Measurements from ENCODE around the gene NPIPB8.
"Not testable (repeated sequence)": the region's sequence is repeated elsewhere in the genome, so short reads cannot be mapped to it uniquely, and the experiment has no call there.

The NPIPB8 gene

GRCh38 chr16:28636093-28636823, 1.6 kb upstream of the NPIPB8 start:
- not testable (repeated sequence) for DNase-seq (ENCODE audit: low spot score)

DNA sequence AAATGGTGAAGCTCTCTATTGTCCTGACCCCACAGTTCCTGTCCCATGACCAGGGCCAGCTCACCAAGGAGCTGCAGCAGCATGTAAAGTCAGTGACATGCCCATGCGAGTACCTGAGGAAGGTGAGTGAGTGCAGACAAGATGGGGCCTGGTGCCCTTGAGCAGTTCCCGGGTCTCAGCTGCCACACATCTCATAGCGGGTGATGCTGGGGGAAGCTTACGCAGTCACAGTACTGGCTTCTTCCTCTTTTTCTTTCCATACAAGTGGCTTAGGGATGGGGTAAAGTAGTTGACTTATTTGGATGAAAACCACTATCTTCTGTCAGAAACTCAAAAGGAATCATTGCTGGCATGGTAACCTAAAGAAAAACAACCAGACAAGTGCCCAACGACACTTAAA, 494 bp downstream of the NPIPB8 start:
- not testable (repeated sequence) for DNase-seq (ENCODE audit: low spot score)

GRCh38 chr16:28639959-28640358, 2.1 kb downstream of the NPIPB8 start:
- not testable (repeated sequence) for DNase-seq (ENCODE audit: low spot score)

GRCh38 chr16:28666264-28666663, 28.4 kb downstream of the NPIPB8 start:
- not testable (repeated sequence) for DNase-seq (ENCODE audit: low spot score)

DNA sequence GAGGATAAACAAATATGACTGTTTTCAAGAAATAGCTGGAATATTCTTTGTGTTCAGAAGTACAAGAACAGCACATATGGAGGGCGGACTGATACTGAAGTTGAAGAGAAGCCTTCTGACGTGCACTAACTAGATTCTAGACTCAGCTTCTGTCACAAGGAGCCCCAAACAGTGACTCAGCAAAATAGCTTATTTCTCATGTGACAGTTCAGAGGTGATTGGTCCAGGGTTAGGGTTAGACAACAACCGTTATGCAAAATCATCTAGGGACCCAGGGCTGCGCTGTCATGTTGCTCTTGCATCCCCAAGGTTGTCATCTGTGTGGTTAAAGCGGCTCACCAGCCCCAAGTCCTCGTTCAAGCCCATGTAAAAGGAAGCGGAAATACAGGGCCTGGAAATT, 29.6 kb downstream of the NPIPB8 start:
- DNase-seq (ENCODE audit: low spot score): not testable (repeated sequence)

GRCh38 chr16:28668199-28668598, 30.3 kb downstream of the NPIPB8 start:
- DNase-seq (ENCODE audit: low spot score): not testable (repeated sequence)

- not testable (repeated sequence) for DNase-seq (ENCODE audit: low spot score)
Observed at GRCh38 chr16:28688327-28688952, 50.6 kb downstream of the NPIPB8 start.

- not testable (repeated sequence) for DNase-seq (ENCODE audit: low spot score)
Observed at GRCh38 chr16:28689425-28689824, 51.6 kb downstream of the NPIPB8 start.

DNA sequence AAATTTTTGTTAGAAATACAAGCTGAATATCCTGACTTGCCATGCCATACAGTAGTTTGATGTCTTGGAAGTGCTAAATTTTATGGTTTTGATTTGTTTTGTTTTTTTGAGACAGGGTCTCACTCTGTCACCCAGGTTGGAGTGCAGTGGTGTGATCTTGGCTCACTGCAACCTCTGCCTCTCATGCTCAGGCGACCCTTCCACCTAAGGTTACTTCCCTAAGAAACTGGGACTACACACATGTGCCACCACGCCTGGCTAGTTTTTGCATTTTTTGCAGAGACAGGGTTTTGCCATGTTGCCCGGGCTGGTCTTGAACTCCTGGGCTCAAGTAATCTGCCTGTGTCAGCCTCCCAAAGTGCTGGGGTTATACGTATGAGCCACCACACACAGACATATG, 53.9 kb downstream of the NPIPB8 start:
- DNase-seq (ENCODE audit: low spot score): not testable (repeated sequence)

DNA sequence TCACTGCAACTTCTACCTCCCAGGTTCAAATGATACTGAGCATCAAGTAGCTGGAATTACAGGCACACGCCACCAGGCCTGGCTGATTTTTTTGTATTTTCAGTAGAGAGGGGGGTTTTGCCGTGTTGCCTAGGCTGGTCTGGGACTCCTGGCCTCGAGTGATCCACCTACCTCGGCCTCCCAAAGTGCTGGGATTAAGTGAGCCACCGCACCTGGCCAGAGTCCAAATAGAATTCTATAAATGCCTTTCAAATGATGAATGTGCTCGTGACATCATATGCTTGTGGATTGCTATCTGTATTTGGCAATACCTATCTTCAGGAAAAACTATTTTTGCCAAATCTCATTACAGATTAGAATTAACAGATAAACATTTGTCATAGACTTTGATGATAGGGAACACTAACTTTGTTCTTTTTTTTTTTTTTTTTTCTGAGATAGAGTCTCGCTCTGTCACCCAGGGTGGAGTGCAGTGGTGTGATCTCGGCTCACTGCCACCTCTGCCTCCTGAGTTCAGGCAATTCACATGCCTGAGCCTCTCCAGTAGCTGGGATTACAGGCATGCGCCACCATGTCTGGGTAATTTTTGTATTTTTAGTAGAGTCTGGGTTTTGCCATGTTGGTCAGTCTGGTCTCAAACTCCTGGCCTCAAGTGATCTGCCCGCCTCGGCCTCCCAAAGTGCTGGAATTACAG, 55.5 kb downstream of the NPIPB8 start:
- not testable (repeated sequence) for DNase-seq (ENCODE audit: low spot score)

DNA sequence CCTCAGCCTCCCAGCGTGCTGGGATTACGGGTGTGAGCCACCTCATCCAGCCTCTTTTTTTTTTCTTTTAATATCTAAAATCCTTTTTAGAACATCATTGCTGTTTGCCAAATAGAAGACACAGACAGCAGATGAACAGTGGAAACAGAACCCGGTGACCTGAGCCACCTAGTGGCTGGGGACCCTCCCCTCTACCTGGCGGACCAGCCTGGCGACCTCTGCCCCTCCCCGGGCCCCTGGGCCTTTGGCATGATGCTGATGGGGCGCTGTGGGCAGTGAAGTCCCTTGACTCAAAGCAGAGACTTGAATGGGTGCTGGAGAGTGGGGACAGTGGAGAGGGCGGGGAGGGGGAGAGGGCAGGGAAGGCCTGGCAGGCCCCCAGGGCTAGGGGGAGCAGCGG, 61.9 kb downstream of the NPIPB8 start:
- not testable (repeated sequence) for DNase-seq (ENCODE audit: low spot score)

GRCh38 chr16:28700349-28700748, 62.5 kb downstream of the NPIPB8 start:
- not testable (repeated sequence) for DNase-seq (ENCODE audit: low spot score)

- not testable (repeated sequence) for DNase-seq (ENCODE audit: low spot score)
Observed at GRCh38 chr16:28701384-28701783, 63.5 kb downstream of the NPIPB8 start.

GRCh38 chr16:28704246-28704645, 66.4 kb downstream of the NPIPB8 start:
- not testable (repeated sequence) for DNase-seq (ENCODE audit: low spot score)

All from iPS-NIHi11 (cell line).